ENCODE measurements around the gene NDUFC1. TPM values are rescaled to one million over a fixed set of nuclear protein-coding genes. Genes with fewer than 3 reads are reported as not detected.
A peak's percentile ranks its signal among the peaks of the same experiment; 100 is the strongest.

NDUFC1 gene
- total and polyA plus RNA-seq, 2 of the 8 experiments (the other 6 are each of a cell fraction or from before 2014, with no cell fraction given): 41.9 to 62.0 TPM

DNA sequence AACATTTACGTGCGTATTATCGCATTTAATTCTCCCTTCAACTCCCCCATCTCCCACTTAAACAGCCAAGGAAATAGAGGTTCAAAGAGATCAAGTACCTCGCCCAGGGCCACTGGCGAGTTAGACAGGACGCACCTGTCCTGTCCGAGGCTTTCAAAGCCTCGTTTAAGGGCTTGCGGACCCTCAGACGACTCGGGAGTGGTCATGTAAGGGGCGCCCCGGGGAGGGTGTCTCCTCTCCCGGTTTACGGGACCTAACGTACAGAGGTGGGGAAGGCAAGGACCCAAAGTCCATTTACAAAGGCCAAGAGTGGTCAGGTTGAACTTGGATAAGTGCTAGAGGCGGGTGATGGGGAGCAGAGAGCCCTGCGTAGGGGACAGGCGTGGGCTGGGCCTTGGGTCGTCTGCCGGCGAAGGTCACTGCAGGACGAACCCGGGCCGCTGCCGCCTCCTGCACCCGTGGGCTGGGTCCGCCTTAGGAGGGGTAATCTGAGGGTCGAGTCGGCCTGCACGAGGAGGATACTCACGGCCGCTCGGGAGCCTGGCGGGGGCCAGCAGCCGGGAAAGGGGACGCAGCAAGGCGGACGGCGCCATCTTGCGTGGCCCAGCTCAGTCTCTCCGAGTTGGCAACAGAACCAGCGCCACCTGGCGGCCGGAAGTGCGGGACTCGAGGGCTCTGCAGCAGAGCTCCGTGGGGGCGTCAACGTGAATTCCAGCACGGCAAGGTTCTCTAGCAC lies 6.9 kb downstream of the NDUFC1 start (continued):
- no peak for TF ChIP-seq HDAC6 (IDR thresholded peaks at IDR 0.05; ENCODE audit: low read depth, low read length)
- TF ChIP-seq E2F6 (IDR thresholded peaks at IDR 0.05): no peak; the same call in 1 of the 2 replicates
- TF ChIP-seq BRCA1 (IDR thresholded peaks at IDR 0.05; ENCODE audit: low read depth, low read length): no peak
- peak; percentile 80 for TF ChIP-seq TEAD4 (IDR thresholded peaks at IDR 0.05; ENCODE audit: low read depth, low read length)
- no peak for TF ChIP-seq JUND (IDR thresholded peaks at IDR 0.05; ENCODE audit: low read length)
- TF ChIP-seq BACH1 (IDR thresholded peaks at IDR 0.05; ENCODE audit: low read length): peak; percentile 82
- TF ChIP-seq CBX8 (IDR thresholded peaks at IDR 0.05; ENCODE audit: borderline replicate concordance, low read depth, low read length): no peak
- TF ChIP-seq SIRT6 (IDR thresholded peaks at IDR 0.05; ENCODE audit: low read length): no peak
- peak; percentile 10 for TF ChIP-seq NANOG (IDR thresholded peaks at IDR 0.05; ENCODE audit: insufficient read depth, low read depth, low read length, poor library complexity, severe bottlenecking)
- no peak for TF ChIP-seq RXRA (IDR thresholded peaks at IDR 0.05; ENCODE audit: insufficient read depth, low read depth, low read length)
- no peak for TF ChIP-seq POU5F1 (IDR thresholded peaks at IDR 0.05; ENCODE audit: low read depth, low read length)
- TF ChIP-seq RAD21 (IDR thresholded peaks at IDR 0.05 in 1 of 2, conservative IDR thresholded peaks at IDR 0.05 in 1 of 2; ENCODE audit: low read depth in 2 of 2, low read length in 2 of 2): peak; percentile 86 to 90
- TF ChIP-seq, protein P1, sequence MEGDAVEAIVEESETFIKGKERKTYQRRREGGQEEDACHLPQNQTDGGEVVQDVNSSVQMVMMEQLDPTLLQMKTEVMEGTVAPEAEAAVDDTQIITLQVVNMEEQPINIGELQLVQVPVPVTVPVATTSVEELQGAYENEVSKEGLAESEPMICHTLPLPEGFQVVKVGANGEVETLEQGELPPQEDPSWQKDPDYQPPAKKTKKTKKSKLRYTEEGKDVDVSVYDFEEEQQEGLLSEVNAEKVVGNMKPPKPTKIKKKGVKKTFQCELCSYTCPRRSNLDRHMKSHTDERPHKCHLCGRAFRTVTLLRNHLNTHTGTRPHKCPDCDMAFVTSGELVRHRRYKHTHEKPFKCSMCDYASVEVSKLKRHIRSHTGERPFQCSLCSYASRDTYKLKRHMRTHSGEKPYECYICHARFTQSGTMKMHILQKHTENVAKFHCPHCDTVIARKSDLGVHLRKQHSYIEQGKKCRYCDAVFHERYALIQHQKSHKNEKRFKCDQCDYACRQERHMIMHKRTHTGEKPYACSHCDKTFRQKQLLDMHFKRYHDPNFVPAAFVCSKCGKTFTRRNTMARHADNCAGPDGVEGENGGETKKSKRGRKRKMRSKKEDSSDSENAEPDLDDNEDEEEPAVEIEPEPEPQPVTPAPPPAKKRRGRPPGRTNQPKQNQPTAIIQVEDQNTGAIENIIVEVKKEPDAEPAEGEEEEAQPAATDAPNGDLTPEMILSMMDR (IDR thresholded peaks at IDR 0.05; ENCODE audit: control extremely low read depth in 1 of 3, insufficient read depth in 1 of 3, low read depth in 1 of 3, low read length in 3 of 3): peak; percentile 96 to 98 (median 98)
- TF ChIP-seq POLR2A (IDR thresholded peaks at IDR 0.05; ENCODE audit: control extremely low read depth in 1 of 2, low read depth in 2 of 2, low read length in 2 of 2): peak in 1 of 2 experiments; percentile 83; a peak in 2 of 3 replicates
- peak; percentile 76 for TF ChIP-seq PHF8 (conservative IDR thresholded peaks at IDR 0.05; ENCODE audit: low read depth, low read length)
- TF ChIP-seq, protein P2, sequence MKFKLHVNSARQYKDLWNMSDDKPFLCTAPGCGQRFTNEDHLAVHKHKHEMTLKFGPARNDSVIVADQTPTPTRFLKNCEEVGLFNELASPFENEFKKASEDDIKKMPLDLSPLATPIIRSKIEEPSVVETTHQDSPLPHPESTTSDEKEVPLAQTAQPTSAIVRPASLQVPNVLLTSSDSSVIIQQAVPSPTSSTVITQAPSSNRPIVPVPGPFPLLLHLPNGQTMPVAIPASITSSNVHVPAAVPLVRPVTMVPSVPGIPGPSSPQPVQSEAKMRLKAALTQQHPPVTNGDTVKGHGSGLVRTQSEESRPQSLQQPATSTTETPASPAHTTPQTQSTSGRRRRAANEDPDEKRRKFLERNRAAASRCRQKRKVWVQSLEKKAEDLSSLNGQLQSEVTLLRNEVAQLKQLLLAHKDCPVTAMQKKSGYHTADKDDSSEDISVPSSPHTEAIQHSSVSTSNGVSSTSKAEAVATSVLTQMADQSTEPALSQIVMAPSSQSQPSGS (IDR thresholded peaks at IDR 0.05; ENCODE audit: low read length): no peak; the same call in 1 of the 2 replicates
- TF ChIP-seq JUN (IDR thresholded peaks at IDR 0.05; ENCODE audit: low read depth, low read length): no peak
- no peak for TF ChIP-seq SAP30 (IDR thresholded peaks at IDR 0.05; ENCODE audit: insufficient read depth, insufficient replicate concordance, low read length)
- TF ChIP-seq EGR1 (IDR thresholded peaks at IDR 0.05; ENCODE audit: borderline replicate concordance, low read depth, low read length): peak; percentile 80
